Panc1 (cell line): ENCODE results near the gene CEL. TPM values are rescaled to one million over a fixed set of nuclear protein-coding genes. Genes with fewer than 3 reads are reported as not detected.

Source experiments
- ATAC-seq: fragments of 200-7000 bp; cut with Tn5 transposase; 2 replicates; pipeline ENCODE4 v1.9.1; 2020; ENCODE audit warnings: mild to moderate bottlenecking, moderate library complexity
- BruUV-seq: library from RNA; stranded (reverse); fragments of 400-500 nt; replicated peaks from 2 replicates; lab custom pipeline; 2021; lab: Mats Ljungman, UMichigan
- CTCF ChIA-PET: fragments of 300-600 bp; sonication (Branson Sonifier 250); formaldehyde crosslinking; loops from one replicate; lab custom pipeline; 2022; ENCODE audit warnings: antibody characterized with exemption; lab: Charles Lee
- POLR2A ChIA-PET: fragments of 300-600 bp; sonication (Branson Sonifier 250); formaldehyde crosslinking; loops from one replicate; lab custom pipeline; 2022; ENCODE audit warnings: antibody characterized with exemption; lab: Charles Lee
- DNase-seq: peaks from one replicate; pipeline ENCODE4 v3.0.0-alpha.2; 2010; ENCODE audit warnings: low read depth, low spot score
- H3K27ac ChIP-seq: 2 replicates; pipeline ENCODE4 v1.5.1; 2011; ENCODE audit warnings: mild to moderate bottlenecking, low read length, inconsistent platforms
- H3K27me3 ChIP-seq: fragments of 200-500 bp; sonication (Bioruptor generic); 2 replicates; pipeline ENCODE4 v1.6.0; 2014; ENCODE audit warnings: low read length, inconsistent platforms; ENCODE audit not compliant: control insufficient read depth, insufficient read depth
- H3K36me3 ChIP-seq: fragments of 200-500 bp; sonication (Bioruptor generic); 2 replicates; pipeline ENCODE4 v1.5.1; 2014; ENCODE audit warnings: inconsistent platforms, mild to moderate bottlenecking, low read length, moderate library complexity; ENCODE audit not compliant: control insufficient read depth, insufficient read depth
- H3K4me1 ChIP-seq: 2 replicates; pipeline ENCODE4 v1.5.1; 2011; ENCODE audit warnings: inconsistent platforms, mild to moderate bottlenecking, low read length, moderate library complexity; ENCODE audit not compliant: control insufficient read depth, insufficient read depth
- H3K4me3 ChIP-seq, 2 experiments: 2 replicates each; pipeline ENCODE4 v1.5.1; 2011 to 2012; ENCODE audit warnings: low read depth in 2 of 2, low read length in 2 of 2, mild to moderate bottlenecking in 2 of 2, inconsistent platforms in 1 of 2, moderate library complexity in 1 of 2
- H3K9me3 ChIP-seq: fragments of 200-500 bp; sonication (Bioruptor generic); 2 replicates; pipeline ENCODE4 v1.5.1; 2014; ENCODE audit warnings: low read depth, mild to moderate bottlenecking, inconsistent platforms, low read length, moderate library complexity; ENCODE audit not compliant: control insufficient read depth, insufficient read depth
- POLR2AphosphoS5 ChIP-seq: IDR thresholded peaks from 2 replicates; pipeline ENCODE4 v1.6.1; 2012; ENCODE audit warnings: mild to moderate bottlenecking, low read depth, low read length, moderate library complexity
- SIN3A ChIP-seq: IDR thresholded peaks from 2 replicates; pipeline ENCODE4 v1.6.1; 2012; ENCODE audit warnings: low read depth, mild to moderate bottlenecking, low read length, moderate library complexity, borderline replicate concordance; ENCODE audit not compliant: insufficient read depth
- TCF7L2 ChIP-seq: IDR thresholded peaks from 2 replicates; pipeline ENCODE4 v1.6.1; 2011; ENCODE audit warnings: mild to moderate bottlenecking, low read depth, low read length, inconsistent platforms
- in situ Hi-C: cut with HindIII; loops from 2 replicates; pipeline ENCODE4 v1.10.0; 2016; ENCODE audit warnings: low sequenced_read_pairs, low pct_unique_long_range_greater_than_20kb
- intact Hi-C: fragments of 100-400 bp; cut with micrococcal nuclease; formaldehyde crosslinking; loops from one replicate; pipeline ENCODE4 v1.10.0; 2022; ENCODE audit not compliant: unreplicated experiment
- total RNA-seq: library from RNA; stranded (reverse); gene quantifications from one replicate; pipeline ENCODE4 v1.2.1, GENCODE V29; 2021; ENCODE audit not compliant: unreplicated experiment
- TF ChIP-seq, protein P1 (sequence below), 2 experiments: IDR thresholded peaks; 2 replicates each; pipeline ENCODE4 v1.6.1; 2011 to 2012; ENCODE audit warnings: low read depth in 2 of 2, control low read depth in 1 of 2, low read length in 1 of 2, mild to moderate bottlenecking in 1 of 2, moderate library complexity in 1 of 2; ENCODE audit not compliant: insufficient read depth in 1 of 2
- TF ChIP-seq, protein P2 (sequence below): fragments of 450-650 bp; IDR thresholded peaks from 2 replicates; pipeline ENCODE4 v1.5.1; 2017; ENCODE audit warnings: mild to moderate bottlenecking

Gene CEL
- total RNA-seq, 1 experiment from 2014 or later: 4.3 TPM

DNA sequence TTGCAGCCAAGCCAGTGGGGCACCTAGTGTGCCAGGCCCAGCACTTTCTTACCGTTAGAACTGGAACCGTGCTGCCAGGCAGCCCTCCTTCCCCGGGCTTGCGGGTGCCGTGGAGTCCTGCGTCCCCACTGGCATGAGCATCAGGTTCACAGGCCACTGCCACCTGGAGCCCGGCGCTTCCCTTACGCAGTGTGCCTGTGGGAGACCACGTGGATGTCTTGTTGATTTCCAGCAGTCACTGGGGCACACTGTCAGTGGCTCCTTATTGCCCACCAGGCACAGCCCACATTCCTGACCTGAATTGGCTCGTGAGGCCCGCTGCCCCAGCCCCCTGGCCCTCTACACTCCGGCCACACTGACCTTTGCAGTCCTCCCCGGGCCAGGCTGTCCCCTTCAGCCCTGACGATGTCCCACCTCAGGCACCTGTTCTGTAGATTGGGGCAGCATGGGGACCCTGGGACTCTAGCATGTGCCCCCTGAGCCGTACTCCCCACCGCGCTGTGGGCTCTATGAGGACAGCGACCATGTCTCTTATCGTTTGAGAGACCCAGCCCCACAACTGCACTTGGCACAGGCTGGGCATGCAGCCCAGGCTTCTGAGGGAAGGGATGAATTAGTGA lies 10.4 kb upstream of the CEL start:
- Histone ChIP-seq H3K4me1 (no peaks in the 10 kb centered on the region), H3K9me3 (no peaks in the 10 kb centered on the region), H3K27me3 (no peaks in the 10 kb centered on the region), H3K4me3 (no peak overlapping the region), H3K36me3 (peaks cover 2% of the 10 kb centered on the region; the same call in 1 of the 2 replicates), H3K27ac (no peak overlapping the region)
- POLR2A ChIA-PET: no interaction called here
- DNase-seq: no peak
- no peak for ATAC-seq
- TF ChIP-seq, protein P1, sequence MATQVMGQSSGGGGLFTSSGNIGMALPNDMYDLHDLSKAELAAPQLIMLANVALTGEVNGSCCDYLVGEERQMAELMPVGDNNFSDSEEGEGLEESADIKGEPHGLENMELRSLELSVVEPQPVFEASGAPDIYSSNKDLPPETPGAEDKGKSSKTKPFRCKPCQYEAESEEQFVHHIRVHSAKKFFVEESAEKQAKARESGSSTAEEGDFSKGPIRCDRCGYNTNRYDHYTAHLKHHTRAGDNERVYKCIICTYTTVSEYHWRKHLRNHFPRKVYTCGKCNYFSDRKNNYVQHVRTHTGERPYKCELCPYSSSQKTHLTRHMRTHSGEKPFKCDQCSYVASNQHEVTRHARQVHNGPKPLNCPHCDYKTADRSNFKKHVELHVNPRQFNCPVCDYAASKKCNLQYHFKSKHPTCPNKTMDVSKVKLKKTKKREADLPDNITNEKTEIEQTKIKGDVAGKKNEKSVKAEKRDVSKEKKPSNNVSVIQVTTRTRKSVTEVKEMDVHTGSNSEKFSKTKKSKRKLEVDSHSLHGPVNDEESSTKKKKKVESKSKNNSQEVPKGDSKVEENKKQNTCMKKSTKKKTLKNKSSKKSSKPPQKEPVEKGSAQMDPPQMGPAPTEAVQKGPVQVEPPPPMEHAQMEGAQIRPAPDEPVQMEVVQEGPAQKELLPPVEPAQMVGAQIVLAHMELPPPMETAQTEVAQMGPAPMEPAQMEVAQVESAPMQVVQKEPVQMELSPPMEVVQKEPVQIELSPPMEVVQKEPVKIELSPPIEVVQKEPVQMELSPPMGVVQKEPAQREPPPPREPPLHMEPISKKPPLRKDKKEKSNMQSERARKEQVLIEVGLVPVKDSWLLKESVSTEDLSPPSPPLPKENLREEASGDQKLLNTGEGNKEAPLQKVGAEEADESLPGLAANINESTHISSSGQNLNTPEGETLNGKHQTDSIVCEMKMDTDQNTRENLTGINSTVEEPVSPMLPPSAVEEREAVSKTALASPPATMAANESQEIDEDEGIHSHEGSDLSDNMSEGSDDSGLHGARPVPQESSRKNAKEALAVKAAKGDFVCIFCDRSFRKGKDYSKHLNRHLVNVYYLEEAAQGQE (IDR thresholded peaks at IDR 0.05; ENCODE audit: insufficient read depth in 1 of 2, low read depth in 2 of 2, low read length in 1 of 2): no peak
- TF ChIP-seq, protein P2, sequence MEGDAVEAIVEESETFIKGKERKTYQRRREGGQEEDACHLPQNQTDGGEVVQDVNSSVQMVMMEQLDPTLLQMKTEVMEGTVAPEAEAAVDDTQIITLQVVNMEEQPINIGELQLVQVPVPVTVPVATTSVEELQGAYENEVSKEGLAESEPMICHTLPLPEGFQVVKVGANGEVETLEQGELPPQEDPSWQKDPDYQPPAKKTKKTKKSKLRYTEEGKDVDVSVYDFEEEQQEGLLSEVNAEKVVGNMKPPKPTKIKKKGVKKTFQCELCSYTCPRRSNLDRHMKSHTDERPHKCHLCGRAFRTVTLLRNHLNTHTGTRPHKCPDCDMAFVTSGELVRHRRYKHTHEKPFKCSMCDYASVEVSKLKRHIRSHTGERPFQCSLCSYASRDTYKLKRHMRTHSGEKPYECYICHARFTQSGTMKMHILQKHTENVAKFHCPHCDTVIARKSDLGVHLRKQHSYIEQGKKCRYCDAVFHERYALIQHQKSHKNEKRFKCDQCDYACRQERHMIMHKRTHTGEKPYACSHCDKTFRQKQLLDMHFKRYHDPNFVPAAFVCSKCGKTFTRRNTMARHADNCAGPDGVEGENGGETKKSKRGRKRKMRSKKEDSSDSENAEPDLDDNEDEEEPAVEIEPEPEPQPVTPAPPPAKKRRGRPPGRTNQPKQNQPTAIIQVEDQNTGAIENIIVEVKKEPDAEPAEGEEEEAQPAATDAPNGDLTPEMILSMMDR: no peak
- TF ChIP-seq TCF7L2 (no peak), SIN3A (no peak), POLR2AphosphoS5 (no peak)
- CTCF ChIA-PET: no interaction called here
- no TSS peak for BruUV-seq
- in situ Hi-C loops (no loop called here), intact Hi-C loops (no loop called here)

DNA sequence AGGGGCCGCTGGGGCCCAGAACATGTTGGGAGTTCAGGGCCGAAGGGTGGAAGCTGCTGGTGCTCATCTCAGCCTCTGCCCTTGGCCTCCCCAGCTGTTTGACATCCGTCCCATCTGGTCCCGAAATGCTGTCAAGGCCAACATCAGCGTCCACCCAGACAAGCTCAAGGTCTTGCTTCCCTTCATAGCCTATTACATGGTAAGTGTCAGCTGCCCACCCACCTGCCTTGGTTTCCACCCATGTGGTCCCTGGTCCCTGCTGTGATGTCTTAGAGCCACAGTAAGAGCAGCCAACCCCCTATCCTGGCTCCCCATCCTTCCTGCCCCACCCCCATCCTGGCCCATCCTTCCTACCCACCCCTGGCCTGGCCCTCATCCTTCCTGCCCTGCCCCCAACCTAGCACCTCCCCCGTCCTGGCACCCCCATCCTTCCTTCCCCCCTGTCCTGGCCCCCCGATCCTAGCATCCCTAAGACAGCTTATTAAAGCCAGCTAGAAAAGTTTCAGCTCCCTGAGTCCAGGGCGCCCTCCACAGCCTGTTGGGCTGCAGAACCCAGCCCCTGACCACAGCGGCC lies 9.7 kb upstream of the CEL start:
- in situ Hi-C loops: no loop called here
- intact Hi-C loops: no loop called here
- Histone ChIP-seq H3K4me3 (no peak overlapping the region), H3K9me3 (no peaks in the 10 kb centered on the region), H3K36me3 (peaks cover 2% of the 10 kb centered on the region; the same call in 1 of the 2 replicates), H3K27me3 (no peaks in the 10 kb centered on the region), H3K27ac (no peak overlapping the region), H3K4me1 (no peaks in the 10 kb centered on the region)
- no TSS peak for BruUV-seq
- DNase-seq: no peak
- POLR2A ChIA-PET: no interaction called here
- CTCF ChIA-PET: no interaction called here
- TF ChIP-seq TCF7L2 (no peak), SIN3A (no peak), POLR2AphosphoS5 (no peak)
- TF ChIP-seq, protein P2: no peak
- TF ChIP-seq, protein P1 (IDR thresholded peaks at IDR 0.05; ENCODE audit: insufficient read depth in 1 of 2, low read depth in 2 of 2, low read length in 1 of 2): no peak
- ATAC-seq: no peak
